Endothelial cell of umbilical vein (primary cell): ENCODE results near the gene PNPLA1. TPM values are rescaled to one million over a fixed set of nuclear protein-coding genes. Genes with fewer than 3 reads are reported as not detected.

Experiments
- BruUV-seq: library from RNA; stranded (reverse); fragments of 400-500 nt; replicated peaks from 2 replicates; lab custom pipeline; 2021; lab: Mats Ljungman, UMichigan
- CTCF ChIA-PET: fragments of 300-600, 350-600 bp; sonication (Branson Sonifier 250); formaldehyde crosslinking; loops from one replicate; lab custom pipeline; 2021; ENCODE audit warnings: antibody characterized with exemption, inconsistent platforms; lab: Charles Lee
- POLR2A ChIA-PET: fragments of 300-600, 350-600 bp; sonication (Branson Sonifier 250); formaldehyde crosslinking; loops from one replicate; lab custom pipeline; 2021; ENCODE audit warnings: antibody characterized with exemption, inconsistent platforms; lab: Charles Lee
- DNase-seq: peaks from one replicate; pipeline ENCODE4 v3.0.0-alpha.2; 2011; ENCODE audit warnings: low read depth, low spot score
- FAIRE-seq: peaks from 2 replicates; lab custom pipeline; 2011; peaks lifted over from hg19 to GRCh38; lab: Jason Lieb, UNC
- H2AFZ ChIP-seq: 2 replicates; pipeline ENCODE4 v1.6.0; 2012; ENCODE audit warnings: low read depth, low read length, control low read depth, inconsistent platforms
- H3K27ac ChIP-seq: 2 replicates; pipeline ENCODE4 v1.5.1; 2011; ENCODE audit warnings: low read depth, mild to moderate bottlenecking, control low read depth, low read length, moderate library complexity; ENCODE audit not compliant: insufficient read depth
- H3K27me3 ChIP-seq, 2 experiments: 2 replicates each; pipeline versions ENCODE4 v1.6.0 to v1.6.1; 2011; ENCODE audit warnings: low read length in 2 of 2, mixed read lengths in 1 of 2; ENCODE audit not compliant: control insufficient read depth in 2 of 2, insufficient read depth in 2 of 2
- H3K36me3 ChIP-seq, 2 experiments: 2 replicates in 1 of 2; 3 replicates in 1 of 2; pipeline ENCODE4 v1.5.1; 2011; ENCODE audit warnings: low read length in 2 of 2, mild to moderate bottlenecking in 1 of 2, moderate library complexity in 1 of 2; ENCODE audit not compliant: control insufficient read depth in 2 of 2, insufficient read depth in 2 of 2; ENCODE audit errors: extremely low read depth in 1 of 2
- H3K4me1 ChIP-seq: 3 replicates; pipeline ENCODE4 v1.5.1; 2011; ENCODE audit warnings: mild to moderate bottlenecking, low read length; ENCODE audit not compliant: control insufficient read depth, insufficient read depth; ENCODE audit errors: extremely low read depth
- H3K4me2 ChIP-seq: 2 replicates; pipeline ENCODE4 v1.6.1; 2011; ENCODE audit warnings: low read length, control low read depth, mixed read lengths; ENCODE audit not compliant: insufficient read depth
- H3K4me3 ChIP-seq, 3 experiments: fragments of 200-600 bp in 1 of 3; sonication (generic), shearing (Covaris generic) in 1 of 3; replicated peaks in 1 of 3; 2 replicates each; pipeline ENCODE4 v1.5.1; 2011 to 2016; ENCODE audit warnings: control low read depth in 3 of 3, low read length in 3 of 3, mild to moderate bottlenecking in 2 of 3, inconsistent platforms in 1 of 3, low read depth in 1 of 3, moderate library complexity in 1 of 3; ENCODE audit not compliant: insufficient read depth in 1 of 3
- H3K79me2 ChIP-seq: 2 replicates; pipeline ENCODE4 v1.6.0; 2012; ENCODE audit warnings: low read length, inconsistent platforms; ENCODE audit not compliant: control insufficient read depth, insufficient read depth
- H3K9ac ChIP-seq: replicated peaks from 2 replicates; pipeline ENCODE3; 2011; ENCODE audit warnings: low read length, control low read depth; ENCODE audit not compliant: insufficient read depth; ENCODE audit errors: extremely low read depth
- H3K9me1 ChIP-seq: replicated peaks from 3 replicates; pipeline ENCODE4 v1.6.0; 2011; ENCODE audit warnings: mild to moderate bottlenecking, low read length; ENCODE audit not compliant: control insufficient read depth, insufficient read depth; ENCODE audit errors: extremely low read depth
- H3K9me3 ChIP-seq: replicated peaks from 2 replicates; pipeline ENCODE4 v1.5.1; 2012; ENCODE audit warnings: low read length, inconsistent platforms; ENCODE audit not compliant: control insufficient read depth, insufficient read depth
- H4K20me1 ChIP-seq: replicated peaks from 2 replicates; pipeline ENCODE3; 2011; ENCODE audit warnings: mild to moderate bottlenecking, low read length; ENCODE audit not compliant: control insufficient read depth, insufficient read depth; ENCODE audit errors: extremely low read depth
- CTCF ChIP-seq, 2 donors: IDR thresholded peaks; 1 replicate in 1 of 2; 2 replicates in 1 of 2; pipeline ENCODE4 v1.5.1; 2011; ENCODE audit warnings: low read length in 2 of 2, mild to moderate bottlenecking in 2 of 2, moderate library complexity in 2 of 2, control low read depth in 1 of 2, inconsistent platforms in 1 of 2, low read depth in 1 of 2; ENCODE audit not compliant: insufficient read depth in 1 of 2; ENCODE audit errors: extremely low read depth in 1 of 2
- EZH2 ChIP-seq: IDR thresholded peaks from 2 replicates; pipeline ENCODE4 v1.6.1; 2012; ENCODE audit warnings: borderline replicate concordance, low read depth, mild to moderate bottlenecking, moderate library complexity, low read length, inconsistent platforms; ENCODE audit not compliant: severe bottlenecking
- FOS ChIP-seq: IDR thresholded peaks from 2 replicates; pipeline ENCODE4 v1.6.1; 2011; ENCODE audit warnings: mild to moderate bottlenecking, low read length, moderate library complexity, borderline replicate concordance; ENCODE audit not compliant: insufficient read depth
- GATA2 ChIP-seq: IDR thresholded peaks from 2 replicates; pipeline ENCODE4 v1.7.0; 2011; ENCODE audit warnings: low read depth, mild to moderate bottlenecking, moderate library complexity, mixed read lengths, low read length; ENCODE audit not compliant: insufficient read length, insufficient read depth
- JUN ChIP-seq: IDR thresholded peaks from 2 replicates; pipeline ENCODE4 v1.6.1; 2011; ENCODE audit warnings: borderline replicate concordance, low read depth; ENCODE audit not compliant: insufficient read length, insufficient read depth
- MAX ChIP-seq: IDR thresholded peaks from 2 replicates; pipeline ENCODE4 v1.6.1; 2011; ENCODE audit not compliant: insufficient read depth, insufficient read length
- MYC ChIP-seq: IDR thresholded peaks from one replicate; pipeline ENCODE4 v1.6.1; 2011; ENCODE audit warnings: mild to moderate bottlenecking, low read depth, low read length
- POLR2A ChIP-seq: IDR thresholded peaks from 2 replicates; pipeline ENCODE4 v1.6.1; 2012; ENCODE audit warnings: low read depth, mild to moderate bottlenecking, control low read depth, low read length
- POLR2AphosphoS5 ChIP-seq: IDR thresholded peaks from 2 replicates; pipeline ENCODE4 v1.6.1; 2012; ENCODE audit warnings: low read depth, mild to moderate bottlenecking, control low read depth, low read length, moderate library complexity; ENCODE audit not compliant: insufficient read depth
- dilution Hi-C: fragments of 300-500 bp; cut with MboI; formaldehyde crosslinking; loops from one replicate; pipeline ENCODE4 v1.15.0; 2019; ENCODE audit warnings: low sequenced_read_pairs; ENCODE audit not compliant: extremely low pct_ligation_motif_present
- intact Hi-C: fragments of 100-400 bp; cut with micrococcal nuclease; formaldehyde crosslinking; loops from one replicate; pipeline ENCODE4 v1.10.0; 2022
- polyA plus RNA-seq, 4 experiments: library from polyadenylated mRNA; depleted of rRNA in 3 of 4; stranded (reverse) in 3 of 4; unstranded in 1 of 4; fragments of >200 nt; gene quantifications; 2 replicates each; pipeline versions ENCODE4 v1.2.1 to v1.2.3, GENCODE V29; 2011 to 2012; ENCODE audit warnings: missing spikeins in 1 of 4
- total RNA-seq: library from RNA; stranded (reverse); gene quantifications from 2 replicates; pipeline ENCODE4 v1.2.3, GENCODE V29; 2021

PNPLA1 gene
- total and polyA plus RNA-seq, 2 donors (not counting 3 experiments of a cell fraction or from before 2014, with no cell fraction given), result not detected

GRCh38 chr6:36298027-36298426 lies 28.2 kb downstream of the PNPLA1 start:
- dilution Hi-C loops, result no loop called here
- H3K27ac ChIP-seq, result no peak overlapping the region
- H4K20me1 ChIP-seq, result no peaks in the 10 kb centered on the region
- no TSS peak for BruUV-seq
- no peak for DNase-seq
- intact Hi-C loops, result no loop called here
- H3K79me2 ChIP-seq, result no peaks in the 10 kb centered on the region
- TF ChIP-seq FOS, result no peak
- TF ChIP-seq GATA2, result no peak
- TF ChIP-seq MAX, result no peak
- no peak for TF ChIP-seq POLR2A
- TF ChIP-seq JUN, result no peak
- TF ChIP-seq CTCF (IDR thresholded peaks at IDR 0.05; ENCODE audit: extremely low read depth in 1 of 2, insufficient read depth in 1 of 2, low read depth in 1 of 2, low read length in 2 of 2), result no peak
- no peak for TF ChIP-seq POLR2AphosphoS5
- TF ChIP-seq EZH2, result no peak
- no peak for TF ChIP-seq MYC
- no peak overlapping the region for H3K9ac ChIP-seq
- FAIRE-seq, result no peak
- ChIA-PET CTCF (interaction anchor here (1.3 to 3.3 kb wide), 2 partner anchors 40 to 63 kb away, joined by 3 to 15 read pairs; no protein-coding TSS in a partner anchor), POLR2A (no interaction called here)
- H3K4me1 ChIP-seq, result no peaks in the 10 kb centered on the region
- peaks cover 7 to 8% of the 10 kb centered on the region in 2 experiments for H3K27me3 ChIP-seq
- no peaks in the 10 kb centered on the region for H3K36me3 ChIP-seq
- no peak overlapping the region for H3K4me2 ChIP-seq
- no peak overlapping the region for H2AFZ ChIP-seq
- no peaks in the 10 kb centered on the region for H3K9me1 ChIP-seq
- no peaks in the 10 kb centered on the region for H3K9me3 ChIP-seq
- no peak overlapping the region for H3K4me3 ChIP-seq
